Diencephalon (tissue), 1 donor: ENCODE measurements around the gene MIS18A. TPM values are rescaled to one million over a fixed set of nuclear protein-coding genes. Genes with fewer than 3 reads are reported as not detected.

Source experiments
- total RNA-seq: library from RNA; depleted of rRNA; stranded (reverse); fragments of >200 nt; gene quantifications from one replicate; pipeline ENCODE4 v1.2.3, GENCODE V29; 2014

Gene MIS18A, protein sequence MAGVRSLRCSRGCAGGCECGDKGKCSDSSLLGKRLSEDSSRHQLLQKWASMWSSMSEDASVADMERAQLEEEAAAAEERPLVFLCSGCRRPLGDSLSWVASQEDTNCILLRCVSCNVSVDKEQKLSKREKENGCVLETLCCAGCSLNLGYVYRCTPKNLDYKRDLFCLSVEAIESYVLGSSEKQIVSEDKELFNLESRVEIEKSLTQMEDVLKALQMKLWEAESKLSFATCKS
- 7.4 TPM for total RNA-seq

DNA sequence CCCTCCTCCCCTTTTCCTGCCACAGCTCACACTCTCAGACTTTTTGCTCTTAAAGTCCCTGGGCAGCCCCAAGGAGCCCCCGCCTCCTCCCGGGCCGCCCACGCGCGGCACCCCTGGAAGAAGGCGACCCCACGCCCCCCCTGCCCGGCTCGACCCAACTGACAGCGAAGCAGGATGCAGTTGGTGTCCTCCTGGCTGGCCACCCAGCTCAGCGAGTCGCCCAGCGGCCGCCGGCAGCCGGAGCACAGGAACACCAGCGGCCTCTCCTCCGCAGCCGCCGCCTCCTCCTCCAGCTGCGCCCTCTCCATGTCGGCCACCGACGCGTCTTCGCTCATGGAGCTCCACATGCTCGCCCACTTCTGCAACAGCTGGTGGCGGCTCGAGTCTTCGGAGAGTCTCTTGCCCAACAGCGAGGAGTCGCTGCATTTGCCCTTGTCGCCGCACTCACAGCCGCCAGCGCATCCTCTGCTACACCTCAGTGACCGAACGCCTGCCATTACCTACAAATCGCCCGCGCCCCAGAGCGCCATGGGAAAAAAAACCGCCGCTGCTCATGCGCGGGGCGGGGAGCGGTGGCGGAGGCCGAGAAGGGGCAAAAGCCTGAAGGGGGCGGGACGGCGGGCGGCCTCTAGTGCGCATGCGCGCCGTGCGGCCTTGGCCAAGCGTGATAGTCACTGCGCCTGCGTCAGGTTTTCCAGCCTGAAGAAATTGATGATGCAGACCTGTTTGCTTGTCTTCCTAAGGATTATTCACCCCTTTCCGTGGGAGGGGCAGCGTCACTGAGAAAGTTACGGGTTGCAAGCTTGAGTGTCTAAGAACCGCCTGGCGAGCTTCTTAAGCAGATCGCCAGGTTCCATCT, at the start of gene MIS18A:
TSS of gene MIS18A (minus strand) at position 532 of the 859 bp plus-strand sequence. CDS start at position 497, 35 bp downstream.

DNA sequence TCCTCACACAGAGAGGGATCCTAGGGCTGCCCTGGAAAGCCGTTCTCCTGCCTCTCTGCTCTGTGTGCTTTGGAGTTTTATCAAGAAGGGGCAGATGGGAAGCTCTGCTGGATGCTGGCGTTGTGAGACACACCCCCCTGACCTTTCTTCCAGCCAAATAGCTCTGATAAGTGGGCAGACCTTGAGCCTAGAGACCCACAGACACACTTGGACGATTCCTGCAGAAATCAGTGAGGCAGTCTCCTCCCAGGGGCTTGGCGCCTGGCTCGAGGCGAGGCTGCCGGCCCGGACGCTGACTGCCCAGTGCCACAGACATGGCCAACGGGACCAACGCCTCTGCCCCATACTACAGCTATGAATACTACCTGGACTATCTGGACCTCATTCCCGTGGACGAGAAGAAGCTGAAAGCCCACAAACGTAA, 19.8 kb upstream of the MIS18A start, which contains the start of gene MRAP:
TSS of gene MRAP (plus strand) at position 198 of the 424 bp plus-strand sequence. CDS start at position 315, 117 bp downstream.

Other genes with a start within 250 kb of the MIS18A start
- gene MRAP, start 19.8 kb upstream of the MIS18A start, total RNA-seq, result not detected
- gene URB1, start 114.0 kb upstream of the MIS18A start, total RNA-seq, result 16.6 TPM
- 2.1 TPM for gene EVA1C, start 133.7 kb upstream of the MIS18A start, total RNA-seq